Left ventricle myocardium superior (tissue), 1 donor: Measurements from ENCODE around the gene PDGFRB. TPM values are rescaled to one million over a fixed set of nuclear protein-coding genes. Genes with fewer than 3 reads are reported as not detected.
A peak's percentile ranks its signal among the peaks of the same experiment; 100 is the strongest.

ENCODE experiments used
- ATAC-seq: fragments of 200-7000 bp; cut with Tn5 transposase; one replicate; pipeline ENCODE4 v1.9.1; 2020; ENCODE audit warnings: mild to moderate bottlenecking, moderate library complexity
- DNase-seq: peaks from one replicate; pipeline ENCODE4 v3.0.0-alpha.2; 2020
- intact Hi-C: fragments of 100-400 bp; cut with micrococcal nuclease; formaldehyde crosslinking; loops from one replicate; pipeline ENCODE4 v1.11.0; 2022
- total RNA-seq: library from RNA; stranded (reverse); fragmentation: NEBNext Ultra II Directional; extraction: Animal tissue kit (Norgen Biotek cat#: 25700); gene quantifications from one replicate; pipeline ENCODE4 v1.2.1, GENCODE V29; 2021
- donor health status: DM: no; HTN: yes; CAD: no; lungs with severe emphysema.

The PDGFRB gene
- total RNA-seq, 1 donor from 2014 or later = 47.8 TPM

GRCh38 chr5:150122536-150123481 lies 32.8 kb downstream of the PDGFRB start:
- intact Hi-C loops = no loop called here
- DNase-seq = no peak
- ATAC-seq = no peak

- DNase-seq = peak; percentile 43
- intact Hi-C loops = no loop called here
These were observed 33.5 kb downstream of the PDGFRB start for GRCh38 chr5:150122158-150122510.

DNA sequence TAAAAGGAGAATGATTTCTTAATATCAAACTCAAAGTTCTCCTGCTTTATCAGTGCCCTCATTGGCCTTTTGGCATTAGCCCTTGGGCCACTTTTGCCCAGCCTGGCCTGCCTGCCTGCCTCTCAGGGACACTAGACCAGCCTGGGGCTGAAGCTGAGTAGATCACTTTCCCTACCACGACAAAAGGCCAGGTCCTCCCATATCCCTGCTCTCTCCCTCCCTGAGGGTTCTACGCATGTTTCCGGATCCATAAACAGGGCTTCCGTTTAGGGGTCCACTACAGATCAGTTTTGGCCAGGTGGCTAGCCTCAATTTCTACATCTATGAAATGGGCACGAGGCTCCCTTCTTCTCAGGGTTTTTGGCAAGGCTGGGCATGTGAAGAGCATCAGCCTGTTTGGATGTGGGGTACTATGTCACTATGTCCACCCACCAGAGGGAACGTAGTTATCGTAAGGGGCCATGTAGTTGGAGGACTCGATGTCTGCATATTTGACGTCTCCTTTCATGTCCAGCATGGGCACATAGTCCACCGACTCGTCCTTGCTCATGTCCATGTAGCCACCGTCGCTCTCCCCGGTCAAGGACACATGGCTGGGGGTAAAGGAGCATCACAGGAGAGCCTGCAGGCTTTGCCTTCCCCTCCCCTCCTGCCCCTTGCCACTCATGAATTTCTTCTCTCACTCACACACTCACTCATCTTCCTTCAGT lies 34.0 kb downstream of the PDGFRB start:
- DNase-seq = no peak
- intact Hi-C loops = no loop called here
- ATAC-seq = no peak

More at GRCh38 chr5:150122158-150122510, 33.5 kb downstream of the PDGFRB start:
- no peak for ATAC-seq

GRCh38 chr5:150120617-150121447 lies 34.8 kb downstream of the PDGFRB start:
- ATAC-seq = no peak
- no peak for DNase-seq

DNA sequence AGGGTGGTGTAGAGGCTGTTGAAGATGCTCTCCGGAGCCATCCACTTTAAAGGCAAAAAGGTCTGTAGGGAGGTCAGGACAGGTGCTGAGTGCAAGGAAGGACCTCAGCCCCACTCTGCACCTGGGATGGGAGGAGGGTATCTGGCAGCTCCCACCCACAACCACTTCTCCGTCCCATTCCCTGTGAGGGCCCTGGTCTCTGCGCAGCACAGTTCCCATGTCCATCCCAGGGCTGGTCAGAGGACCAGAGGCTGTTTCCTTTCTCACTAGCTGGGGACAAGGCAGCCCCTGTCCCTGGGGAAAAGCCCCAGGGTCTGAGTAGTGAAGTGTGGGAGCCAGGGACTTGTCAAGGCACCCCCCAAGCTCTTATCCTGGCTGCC lies 35.6 kb downstream of the PDGFRB start:
- ATAC-seq = no peak
- DNase-seq = no peak
- intact Hi-C loops = no loop called here

More at GRCh38 chr5:150120617-150121447, 34.8 kb downstream of the PDGFRB start:
- intact Hi-C loops = no loop called here

DNA sequence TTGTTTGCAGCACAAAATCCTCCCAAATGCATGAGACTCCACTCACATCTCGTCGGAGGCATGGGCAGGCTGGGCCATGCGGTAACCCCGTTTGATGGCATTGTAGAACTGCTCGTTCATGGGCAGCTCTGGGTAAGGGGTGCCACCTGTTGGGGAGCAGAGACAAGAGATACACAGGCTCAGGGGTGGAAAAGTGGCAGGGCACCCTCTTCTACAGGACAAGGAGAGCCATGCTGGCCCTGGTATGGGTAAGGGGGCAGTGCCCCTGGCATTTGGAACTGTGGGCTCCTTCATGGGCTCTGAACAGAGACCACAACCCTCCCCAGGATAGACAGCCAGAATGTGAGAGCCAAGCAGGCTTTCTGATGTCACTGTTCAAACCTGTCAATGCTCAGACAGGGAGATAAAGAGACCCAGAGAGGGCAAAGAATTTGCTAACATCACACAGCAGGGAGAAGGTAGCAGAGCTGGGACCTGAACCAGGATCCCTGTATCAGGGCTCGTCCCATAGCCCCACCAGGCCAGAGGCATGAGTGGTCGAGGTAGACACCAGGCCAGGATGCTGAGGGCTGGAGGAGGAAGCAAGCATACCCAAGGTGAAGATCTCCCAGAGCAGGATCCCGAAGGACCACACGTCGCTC lies 36.1 kb downstream of the PDGFRB start:
- intact Hi-C loops = no loop called here
- no peak for DNase-seq
- peak; percentile 11 for ATAC-seq

- no peak for DNase-seq
- intact Hi-C loops = no loop called here
- no peak for ATAC-seq
These were observed 37.0 kb downstream of the PDGFRB start for GRCh38 chr5:150118561-150119229.

- DNase-seq = no peak
- no peak for ATAC-seq
- intact Hi-C loops = no loop called here
These were observed 37.6 kb downstream of the PDGFRB start for GRCh38 chr5:150117945-150118560.

- DNase-seq = no peak
These were observed 38.8 kb downstream of the PDGFRB start for GRCh38 chr5:150116667-150117400.

DNA sequence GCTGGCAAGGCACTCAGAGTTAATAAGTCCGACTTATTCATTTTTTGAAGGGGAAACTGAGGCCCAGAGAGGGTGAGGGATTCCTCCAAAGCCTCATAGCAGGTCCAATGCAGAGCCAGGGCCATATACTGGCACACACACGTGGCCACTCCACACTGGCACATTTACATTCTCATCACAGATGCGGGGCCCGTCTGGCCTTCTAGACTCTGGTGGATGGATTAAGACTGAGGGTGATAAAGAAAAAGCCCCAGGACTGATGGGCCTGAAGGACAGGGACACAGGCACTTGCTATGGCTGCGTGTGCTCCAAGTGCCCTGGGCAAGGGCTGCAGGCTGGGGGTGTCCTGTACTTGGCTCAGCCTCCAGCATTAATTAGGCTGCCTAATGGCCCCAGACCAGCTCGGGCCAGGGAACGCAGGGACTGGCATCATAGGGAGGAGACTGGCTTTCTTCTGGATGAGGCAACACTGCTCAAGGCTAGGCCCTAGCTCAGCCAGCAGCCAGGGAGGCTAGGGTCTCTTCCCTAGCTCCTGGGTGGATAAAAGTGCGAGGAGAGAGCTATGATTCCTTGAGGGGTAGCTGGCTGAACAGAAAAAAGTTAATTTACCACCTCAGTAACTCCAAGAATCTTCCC lies 40.8 kb downstream of the PDGFRB start:
- intact Hi-C loops = no loop called here
- ATAC-seq = no peak
- no peak for DNase-seq

More at GRCh38 chr5:150116667-150117400, 38.8 kb downstream of the PDGFRB start:
- intact Hi-C loops = no loop called here
- ATAC-seq = no peak

GRCh38 chr5:150114102-150114641 lies 41.5 kb downstream of the PDGFRB start:
- DNase-seq (peak; percentile 30), ATAC-seq (no peak)
- intact Hi-C loops = no loop called here

- ATAC-seq = peak; percentile 56
- DNase-seq = peak; percentile 40
- intact Hi-C loops = no loop called here
These were observed 42.4 kb downstream of the PDGFRB start for GRCh38 chr5:150113047-150113744.

GRCh38 chr5:150112201-150113046 lies 43.2 kb downstream of the PDGFRB start:
- DNase-seq (peak; percentile 74), ATAC-seq (peak; percentile 66)
- intact Hi-C loops = no loop called here

DNA sequence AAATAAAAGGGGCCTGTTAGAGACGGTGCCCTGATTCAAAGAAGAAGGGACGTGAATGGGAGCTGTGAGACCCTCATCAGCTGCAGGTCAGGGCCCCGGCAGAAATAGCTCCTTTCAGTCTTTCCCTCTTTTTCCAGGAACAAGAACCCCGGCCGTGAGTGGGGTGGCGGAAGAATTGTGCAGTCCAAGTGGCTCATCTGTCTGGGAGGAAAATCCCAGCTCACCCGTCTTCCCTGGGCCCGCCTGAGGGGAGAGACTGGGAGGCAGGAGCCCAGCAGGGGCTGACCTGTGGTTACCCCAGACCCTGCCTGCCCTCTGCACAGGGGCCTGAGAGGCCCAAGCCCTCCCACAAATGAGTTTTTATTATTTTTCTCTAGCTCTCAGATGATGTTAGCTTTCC lies 44.5 kb downstream of the PDGFRB start:
- ATAC-seq (no peak), DNase-seq (peak; percentile 28)
- intact Hi-C loops = no loop called here

GRCh38 chr5:150109921-150110320 lies 45.7 kb downstream of the PDGFRB start:
- no peak for ATAC-seq
- intact Hi-C loops = no loop called here
- no peak for DNase-seq
